GM12801 (cell line): ENCODE data around the gene NIF3L1.

Experiments used
- TF ChIP-seq, protein P1 (sequence below): IDR thresholded peaks from one replicate; pipeline ENCODE4 v1.5.1; 2011; ENCODE audit warnings: control low read depth; ENCODE audit not compliant: insufficient read length; ENCODE audit errors: extremely low read depth

The NIF3L1 gene

DNA sequence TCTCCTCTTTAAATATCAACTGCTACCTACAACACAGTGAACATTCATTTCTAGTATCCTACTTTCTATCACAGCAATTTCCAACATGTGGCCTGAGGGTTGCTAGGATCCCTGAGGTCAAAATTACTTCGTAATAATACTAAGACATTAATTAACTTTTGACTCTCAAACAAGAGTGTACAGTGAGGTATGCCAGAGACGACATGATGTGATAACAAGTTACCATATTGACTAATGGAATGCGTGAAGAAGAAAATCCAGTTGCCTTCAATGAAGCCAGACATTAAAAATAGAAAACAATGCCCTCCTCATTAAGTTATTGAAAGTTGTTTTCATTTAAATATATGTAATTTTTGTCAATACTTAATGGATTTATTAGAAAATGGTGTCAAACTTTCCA is 61.2 kb downstream of the NIF3L1 start:
- TF ChIP-seq, protein P1, sequence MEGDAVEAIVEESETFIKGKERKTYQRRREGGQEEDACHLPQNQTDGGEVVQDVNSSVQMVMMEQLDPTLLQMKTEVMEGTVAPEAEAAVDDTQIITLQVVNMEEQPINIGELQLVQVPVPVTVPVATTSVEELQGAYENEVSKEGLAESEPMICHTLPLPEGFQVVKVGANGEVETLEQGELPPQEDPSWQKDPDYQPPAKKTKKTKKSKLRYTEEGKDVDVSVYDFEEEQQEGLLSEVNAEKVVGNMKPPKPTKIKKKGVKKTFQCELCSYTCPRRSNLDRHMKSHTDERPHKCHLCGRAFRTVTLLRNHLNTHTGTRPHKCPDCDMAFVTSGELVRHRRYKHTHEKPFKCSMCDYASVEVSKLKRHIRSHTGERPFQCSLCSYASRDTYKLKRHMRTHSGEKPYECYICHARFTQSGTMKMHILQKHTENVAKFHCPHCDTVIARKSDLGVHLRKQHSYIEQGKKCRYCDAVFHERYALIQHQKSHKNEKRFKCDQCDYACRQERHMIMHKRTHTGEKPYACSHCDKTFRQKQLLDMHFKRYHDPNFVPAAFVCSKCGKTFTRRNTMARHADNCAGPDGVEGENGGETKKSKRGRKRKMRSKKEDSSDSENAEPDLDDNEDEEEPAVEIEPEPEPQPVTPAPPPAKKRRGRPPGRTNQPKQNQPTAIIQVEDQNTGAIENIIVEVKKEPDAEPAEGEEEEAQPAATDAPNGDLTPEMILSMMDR, result no peak
